ENCODE results near the gene SMAD7. TPM values are rescaled to one million over a fixed set of nuclear protein-coding genes. Genes with fewer than 3 reads are reported as not detected.

SMAD7 gene
- total RNA-seq, 2 experiments from 2014 or later: 17.4 to 18.1 TPM

DNA sequence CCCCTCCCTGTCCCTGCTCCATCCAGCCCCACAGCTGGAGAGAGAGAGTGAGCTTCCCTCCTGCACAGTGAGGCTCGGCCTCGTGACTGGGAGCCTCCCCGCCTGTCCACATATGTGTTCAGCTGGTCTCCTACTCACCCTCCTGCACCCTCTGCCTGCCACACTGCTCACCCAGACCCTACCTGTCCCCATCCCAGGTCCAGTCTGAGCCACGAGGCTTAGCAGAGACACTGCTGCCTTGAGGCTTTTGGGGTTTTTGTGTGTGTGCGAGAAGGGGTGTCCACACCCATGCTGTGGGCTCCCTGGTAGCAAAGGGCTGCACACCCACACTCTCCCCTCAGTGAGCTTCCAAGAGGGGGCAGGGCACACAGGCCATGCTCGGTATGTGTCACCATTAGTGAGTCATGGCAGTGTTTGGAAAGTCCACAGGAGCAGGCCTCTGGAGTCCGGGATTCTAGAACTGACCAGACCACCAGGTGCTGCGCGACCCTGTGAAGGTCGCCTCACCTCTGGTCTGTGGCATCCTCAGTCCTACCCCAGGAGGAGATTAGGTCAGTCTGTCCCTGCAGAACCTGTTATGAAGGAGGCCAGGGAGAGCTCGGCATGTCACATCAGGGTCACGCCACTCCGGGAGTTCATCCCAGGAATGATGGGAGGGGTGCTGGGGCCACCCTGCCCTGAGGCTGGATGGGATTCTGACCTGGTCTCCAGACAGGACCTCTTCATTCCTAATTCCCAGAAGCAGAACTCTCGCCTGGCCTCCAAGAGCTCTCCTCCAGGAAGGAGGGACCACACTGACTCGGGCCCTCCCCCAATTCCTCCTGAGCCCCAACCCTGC, 39.9 kb upstream of the SMAD7 start:
- Mint-ChIP-seq H3K36me3 (ENCODE audit: low read depth) (no peaks in the 10 kb centered on the region), H3K4me3 (no peak overlapping the region), H3K9me3 (no peaks in the 10 kb centered on the region), H3K27ac (no peak overlapping the region), H3K27me3 (no peaks in the 10 kb centered on the region), H3K4me1 (ENCODE audit: low read depth) (no peaks in the 10 kb centered on the region)
- CTCF ChIA-PET: no interaction called here
- TF ChIP-seq, protein P1, sequence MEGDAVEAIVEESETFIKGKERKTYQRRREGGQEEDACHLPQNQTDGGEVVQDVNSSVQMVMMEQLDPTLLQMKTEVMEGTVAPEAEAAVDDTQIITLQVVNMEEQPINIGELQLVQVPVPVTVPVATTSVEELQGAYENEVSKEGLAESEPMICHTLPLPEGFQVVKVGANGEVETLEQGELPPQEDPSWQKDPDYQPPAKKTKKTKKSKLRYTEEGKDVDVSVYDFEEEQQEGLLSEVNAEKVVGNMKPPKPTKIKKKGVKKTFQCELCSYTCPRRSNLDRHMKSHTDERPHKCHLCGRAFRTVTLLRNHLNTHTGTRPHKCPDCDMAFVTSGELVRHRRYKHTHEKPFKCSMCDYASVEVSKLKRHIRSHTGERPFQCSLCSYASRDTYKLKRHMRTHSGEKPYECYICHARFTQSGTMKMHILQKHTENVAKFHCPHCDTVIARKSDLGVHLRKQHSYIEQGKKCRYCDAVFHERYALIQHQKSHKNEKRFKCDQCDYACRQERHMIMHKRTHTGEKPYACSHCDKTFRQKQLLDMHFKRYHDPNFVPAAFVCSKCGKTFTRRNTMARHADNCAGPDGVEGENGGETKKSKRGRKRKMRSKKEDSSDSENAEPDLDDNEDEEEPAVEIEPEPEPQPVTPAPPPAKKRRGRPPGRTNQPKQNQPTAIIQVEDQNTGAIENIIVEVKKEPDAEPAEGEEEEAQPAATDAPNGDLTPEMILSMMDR (IDR thresholded peaks at IDR 0.05): no peak
- intact Hi-C loops (cut with micrococcal nuclease): no loop called here
- DNase-seq: no peak
- ATAC-seq: peak; percentile 51
- POLR2A ChIA-PET: no interaction called here

DNA sequence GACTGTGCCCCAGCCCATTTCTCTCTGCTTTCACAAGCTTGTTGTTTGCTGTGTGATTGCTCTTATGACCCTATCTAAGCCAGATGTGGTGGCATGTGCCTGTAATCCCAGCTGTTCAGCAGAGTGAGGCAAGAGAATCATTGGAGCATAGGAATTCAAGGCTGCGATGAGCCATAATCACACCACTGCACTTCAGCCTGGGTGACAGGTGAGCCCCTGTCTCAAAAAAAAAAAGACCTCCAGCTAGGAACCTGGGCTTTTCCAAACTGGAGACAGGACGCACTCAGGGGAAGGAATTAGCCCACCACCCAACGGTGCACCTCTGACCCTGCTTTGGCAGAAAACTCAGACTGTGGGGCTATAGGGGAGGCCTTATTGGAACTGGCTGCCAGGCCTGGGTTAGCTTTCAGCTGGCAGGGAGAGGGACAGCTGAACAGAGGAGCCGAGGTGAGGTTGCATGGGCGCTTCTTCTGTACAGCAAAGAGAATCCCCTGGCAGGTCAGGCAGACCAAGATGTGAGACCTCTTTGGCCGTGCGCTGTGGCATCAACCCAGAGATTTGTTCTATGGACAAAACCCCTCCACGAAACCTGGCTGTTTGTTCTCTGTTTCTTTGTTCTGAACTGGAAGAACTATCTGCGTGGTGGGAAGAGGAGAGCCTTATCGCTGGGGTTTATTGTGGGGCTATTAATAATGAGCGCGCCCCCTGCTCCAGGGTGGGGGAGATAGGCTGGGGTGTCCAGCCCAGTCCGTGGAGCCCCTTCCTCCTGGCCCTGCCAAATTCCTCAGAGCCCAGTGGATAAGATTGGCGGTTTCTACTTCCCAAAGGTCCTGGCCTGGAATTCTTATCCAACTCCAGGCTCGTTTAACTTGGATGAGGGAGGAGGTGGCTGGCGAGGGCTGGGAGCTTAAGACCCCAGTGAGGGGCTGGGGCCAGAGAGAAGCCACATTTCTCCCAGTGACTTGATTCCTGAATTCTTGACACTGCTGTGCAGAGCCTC, 38.8 kb upstream of the SMAD7 start:
- no peak for ATAC-seq
- TF ChIP-seq, protein P1 (IDR thresholded peaks at IDR 0.05): no peak
- intact Hi-C loops (cut with micrococcal nuclease): no loop called here
- ChIA-PET POLR2A (no interaction called here), CTCF (interaction anchor here (1.1 to 1.2 kb wide), 2 partner anchors 53 to 213 kb away, joined by 3 read pairs; no protein-coding TSS in a partner anchor)
- DNase-seq: no peak
- Mint-ChIP-seq H3K4me3 (no peak overlapping the region), H3K4me1 (ENCODE audit: low read depth) (no peaks in the 10 kb centered on the region), H3K36me3 (ENCODE audit: low read depth) (no peaks in the 10 kb centered on the region), H3K27me3 (peaks cover 2% of the 10 kb centered on the region), H3K27ac (no peak overlapping the region), H3K9me3 (no peaks in the 10 kb centered on the region)

DNA sequence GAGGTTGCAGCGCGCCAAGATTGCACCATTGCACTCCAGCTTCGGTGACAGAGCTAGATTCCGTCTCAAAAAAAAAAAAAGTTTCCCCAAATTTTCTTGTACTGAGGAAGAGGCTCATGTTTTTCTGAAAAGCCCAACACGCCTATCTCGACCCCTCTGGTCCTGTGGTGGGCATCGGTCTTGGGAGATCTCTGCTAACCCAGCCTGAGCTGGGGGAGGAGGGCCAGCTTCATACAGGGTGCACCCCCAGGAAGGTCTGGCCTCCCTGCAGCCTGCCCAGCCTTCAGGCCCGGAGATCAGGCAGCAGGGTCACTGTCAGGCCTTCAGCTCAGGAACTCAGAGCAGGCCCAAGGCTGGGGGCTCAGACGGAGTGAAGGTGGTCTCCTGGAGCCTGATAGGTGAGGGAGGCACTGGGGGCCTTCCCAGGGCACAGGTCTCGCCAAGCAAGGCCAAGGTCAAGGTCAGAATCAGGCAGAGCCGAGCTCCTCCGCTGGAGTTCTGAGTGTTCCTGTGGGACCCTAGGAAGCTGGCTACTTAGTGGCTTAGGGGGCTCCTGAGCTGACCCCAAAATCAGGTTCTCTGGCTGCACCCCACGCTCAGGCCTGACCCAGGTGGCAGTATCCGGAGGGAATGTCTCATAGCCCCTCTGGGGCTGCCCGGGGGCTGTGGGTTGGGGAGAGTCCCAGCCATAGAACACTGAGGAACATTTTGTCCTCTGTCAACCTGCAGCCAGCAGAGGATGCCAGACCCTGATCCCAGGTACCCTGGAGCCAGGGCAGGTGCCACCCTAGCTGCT, 37.9 kb upstream of the SMAD7 start:
- Mint-ChIP-seq H3K4me1 (ENCODE audit: low read depth) (no peaks in the 10 kb centered on the region), H3K27ac (no peak overlapping the region), H3K36me3 (ENCODE audit: low read depth) (no peaks in the 10 kb centered on the region), H3K4me3 (no peak overlapping the region), H3K9me3 (no peaks in the 10 kb centered on the region), H3K27me3 (peaks cover 2% of the 10 kb centered on the region)
- intact Hi-C loops (cut with micrococcal nuclease): no loop called here
- TF ChIP-seq, protein P1 (IDR thresholded peaks at IDR 0.05): no peak
- no peak for DNase-seq
- ChIA-PET POLR2A (no interaction called here), CTCF (interaction anchor here (1.1 to 1.2 kb wide), 2 partner anchors 54 to 212 kb away, joined by 3 read pairs; no protein-coding TSS in a partner anchor)
- no peak for ATAC-seq

GRCh38 chr18:48987821-48988220, 37.1 kb upstream of the SMAD7 start:
- H3K27me3 Mint-ChIP-seq: peaks cover 3% of the 10 kb centered on the region
- H3K9me3 Mint-ChIP-seq: no peaks in the 10 kb centered on the region
- H3K4me1 Mint-ChIP-seq (ENCODE audit: low read depth): no peaks in the 10 kb centered on the region
- TF ChIP-seq, protein P1 (IDR thresholded peaks at IDR 0.05): no peak
- intact Hi-C loops (cut with micrococcal nuclease): no loop called here
- no peak overlapping the region for H3K4me3 Mint-ChIP-seq
- ATAC-seq (no peak), DNase-seq (no peak)
- H3K27ac Mint-ChIP-seq: no peak overlapping the region
- H3K36me3 Mint-ChIP-seq (ENCODE audit: low read depth): no peaks in the 10 kb centered on the region
- POLR2A ChIA-PET: no interaction called here
- CTCF ChIA-PET: no interaction called here

Measured in activated CD8-positive, alpha-beta T cell treated with anti-CD3 and anti-CD28 coated beads for 36 hours (primary cell).